ENCODE results near the gene EXOSC7. TPM values are rescaled to one million over a fixed set of nuclear protein-coding genes. Genes with fewer than 3 reads are reported as not detected.

The EXOSC7 gene
- total and polyA plus RNA-seq, 9 of the 15 experiments (the other 6 are each of a cell fraction or from before 2014, with no cell fraction given): 88.5 to 237 (median 112) TPM

GRCh38 chr3:44976002-44976815, at the start of gene EXOSC7, which contains the start of gene ZDHHC3 (continued):
- TF ChIP-seq, protein P1, sequence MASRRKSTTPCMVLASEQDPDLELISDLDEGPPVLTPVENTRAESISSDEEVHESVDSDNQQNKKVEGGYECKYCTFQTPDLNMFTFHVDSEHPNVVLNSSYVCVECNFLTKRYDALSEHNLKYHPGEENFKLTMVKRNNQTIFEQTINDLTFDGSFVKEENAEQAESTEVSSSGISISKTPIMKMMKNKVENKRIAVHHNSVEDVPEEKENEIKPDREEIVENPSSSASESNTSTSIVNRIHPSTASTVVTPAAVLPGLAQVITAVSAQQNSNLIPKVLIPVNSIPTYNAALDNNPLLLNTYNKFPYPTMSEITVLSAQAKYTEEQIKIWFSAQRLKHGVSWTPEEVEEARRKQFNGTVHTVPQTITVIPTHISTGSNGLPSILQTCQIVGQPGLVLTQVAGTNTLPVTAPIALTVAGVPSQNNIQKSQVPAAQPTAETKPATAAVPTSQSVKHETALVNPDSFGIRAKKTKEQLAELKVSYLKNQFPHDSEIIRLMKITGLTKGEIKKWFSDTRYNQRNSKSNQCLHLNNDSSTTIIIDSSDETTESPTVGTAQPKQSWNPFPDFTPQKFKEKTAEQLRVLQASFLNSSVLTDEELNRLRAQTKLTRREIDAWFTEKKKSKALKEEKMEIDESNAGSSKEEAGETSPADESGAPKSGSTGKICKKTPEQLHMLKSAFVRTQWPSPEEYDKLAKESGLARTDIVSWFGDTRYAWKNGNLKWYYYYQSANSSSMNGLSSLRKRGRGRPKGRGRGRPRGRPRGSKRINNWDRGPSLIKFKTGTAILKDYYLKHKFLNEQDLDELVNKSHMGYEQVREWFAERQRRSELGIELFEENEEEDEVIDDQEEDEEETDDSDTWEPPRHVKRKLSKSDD (conservative IDR thresholded peaks at IDR 0.05; ENCODE audit: low read length): no peak
- TF ChIP-seq CEBPG (CRISPR knock-in tag; IDR thresholded peaks at IDR 0.05): no peak; the same call in 1 of the 2 replicates
- no peak for TF ChIP-seq CEBPG (tag; conservative IDR thresholded peaks at IDR 0.05 in 1 of 2, IDR thresholded peaks at IDR 0.05 in 1 of 2)
- TF ChIP-seq HOXB6 (CRISPR knock-in tag; IDR thresholded peaks at IDR 0.05; ENCODE audit: borderline replicate concordance): no peak
- TF ChIP-seq HNRNPH1 (optimal IDR thresholded peaks at IDR 0.05; ENCODE audit: low read depth, low read length): no peak
- TF ChIP-seq OTX1 (CRISPR knock-in tag; IDR thresholded peaks at IDR 0.05): no peak
- no peak for TF ChIP-seq GATAD2B (IDR thresholded peaks at IDR 0.05; ENCODE audit: borderline replicate concordance)
- no peak for TF ChIP-seq HMGN3 (IDR thresholded peaks at IDR 0.05; ENCODE audit: borderline replicate concordance, extremely low read depth, insufficient read length, low read depth, low read length)
- TF ChIP-seq HNRNPUL1 (IDR thresholded peaks at IDR 0.05; ENCODE audit: low read length): no peak
- peak; percentile 39 to 68; a peak in 3 of 4 replicates for TF ChIP-seq KDM1A (IDR thresholded peaks at IDR 0.05)
- TF ChIP-seq ZNF347 (CRISPR knock-in tag; IDR thresholded peaks at IDR 0.05; ENCODE audit: low read depth): no peak
- peak; percentile 53 for TF ChIP-seq NFRKB (IDR thresholded peaks at IDR 0.05; ENCODE audit: low read depth)
- TF ChIP-seq ZSCAN32 (CRISPR knock-in tag; IDR thresholded peaks at IDR 0.05): no peak
- no peak for TF ChIP-seq KAT2B (IDR thresholded peaks at IDR 0.05; ENCODE audit: low read depth, low read length)
- no peak for TF ChIP-seq MTF1 (CRISPR knock-in tag; IDR thresholded peaks at IDR 0.05; ENCODE audit: borderline replicate concordance)
- TF ChIP-seq FOXK1 (CRISPR knock-in tag; IDR thresholded peaks at IDR 0.05; ENCODE audit: borderline replicate concordance): no peak
- no peak; the same call in 1 of the 2 replicates for TF ChIP-seq NFXL1 (CRISPR knock-in tag; IDR thresholded peaks at IDR 0.05)
- TF ChIP-seq ZNF507 (tag; conservative IDR thresholded peaks at IDR 0.05): no peak
- TF ChIP-seq PHB2 (IDR thresholded peaks at IDR 0.05; ENCODE audit: low read depth): no peak
- no peak for TF ChIP-seq CHD4 (IDR thresholded peaks at IDR 0.05; ENCODE audit: insufficient read depth, insufficient replicate concordance, low read depth, low read length, poor library complexity, severe bottlenecking)
- TF ChIP-seq RBFOX2 (IDR thresholded peaks at IDR 0.05; ENCODE audit: low read depth, low read length): peak; percentile 91
- no peak for TF ChIP-seq RFX7 (CRISPR knock-in tag; IDR thresholded peaks at IDR 0.05)
- no peak; the same call in 1 of the 2 replicates for TF ChIP-seq ZNF12 (CRISPR knock-in tag; IDR thresholded peaks at IDR 0.05)
- peak in 1 of 2 experiments; percentile 61; a peak in 1 of 4 replicates for TF ChIP-seq RCOR1 (IDR thresholded peaks at IDR 0.05; ENCODE audit: borderline replicate concordance in 1 of 2, low read depth in 2 of 2, low read length in 2 of 2)
- TF ChIP-seq, protein P2, sequence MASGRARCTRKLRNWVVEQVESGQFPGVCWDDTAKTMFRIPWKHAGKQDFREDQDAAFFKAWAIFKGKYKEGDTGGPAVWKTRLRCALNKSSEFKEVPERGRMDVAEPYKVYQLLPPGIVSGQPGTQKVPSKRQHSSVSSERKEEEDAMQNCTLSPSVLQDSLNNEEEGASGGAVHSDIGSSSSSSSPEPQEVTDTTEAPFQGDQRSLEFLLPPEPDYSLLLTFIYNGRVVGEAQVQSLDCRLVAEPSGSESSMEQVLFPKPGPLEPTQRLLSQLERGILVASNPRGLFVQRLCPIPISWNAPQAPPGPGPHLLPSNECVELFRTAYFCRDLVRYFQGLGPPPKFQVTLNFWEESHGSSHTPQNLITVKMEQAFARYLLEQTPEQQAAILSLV (tag; IDR thresholded peaks at IDR 0.05): no peak

Data from K562 (cell line).